ENCODE results near the gene SDC3. TPM values are rescaled to one million over a fixed set of nuclear protein-coding genes. Genes with fewer than 3 reads are reported as not detected.

The SDC3 gene
- total RNA-seq, 6 experiments from 2014 or later: 13.8 to 45.7 (median 16.2) TPM

DNA sequence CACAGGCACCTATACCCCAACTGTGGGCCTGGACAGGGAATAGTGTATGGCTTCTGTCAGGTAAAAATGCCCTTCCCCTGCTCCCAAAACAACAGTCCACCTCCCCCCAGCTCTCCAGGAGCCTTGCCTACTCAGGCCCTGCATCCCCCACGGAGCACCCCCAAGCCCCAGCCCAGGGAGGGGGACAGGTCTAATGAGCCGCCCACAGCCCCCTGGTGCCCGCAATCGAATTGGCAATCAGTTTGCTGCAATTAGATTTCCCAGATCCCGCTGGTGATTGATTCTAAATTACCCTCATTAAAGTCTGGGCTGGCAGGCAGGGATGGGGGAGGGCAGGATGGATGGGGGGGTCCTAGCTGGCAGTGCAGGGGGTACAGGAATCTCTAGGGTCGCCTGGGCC, 8.1 kb downstream of the SDC3 start:
- TF ChIP-seq, protein P1, sequence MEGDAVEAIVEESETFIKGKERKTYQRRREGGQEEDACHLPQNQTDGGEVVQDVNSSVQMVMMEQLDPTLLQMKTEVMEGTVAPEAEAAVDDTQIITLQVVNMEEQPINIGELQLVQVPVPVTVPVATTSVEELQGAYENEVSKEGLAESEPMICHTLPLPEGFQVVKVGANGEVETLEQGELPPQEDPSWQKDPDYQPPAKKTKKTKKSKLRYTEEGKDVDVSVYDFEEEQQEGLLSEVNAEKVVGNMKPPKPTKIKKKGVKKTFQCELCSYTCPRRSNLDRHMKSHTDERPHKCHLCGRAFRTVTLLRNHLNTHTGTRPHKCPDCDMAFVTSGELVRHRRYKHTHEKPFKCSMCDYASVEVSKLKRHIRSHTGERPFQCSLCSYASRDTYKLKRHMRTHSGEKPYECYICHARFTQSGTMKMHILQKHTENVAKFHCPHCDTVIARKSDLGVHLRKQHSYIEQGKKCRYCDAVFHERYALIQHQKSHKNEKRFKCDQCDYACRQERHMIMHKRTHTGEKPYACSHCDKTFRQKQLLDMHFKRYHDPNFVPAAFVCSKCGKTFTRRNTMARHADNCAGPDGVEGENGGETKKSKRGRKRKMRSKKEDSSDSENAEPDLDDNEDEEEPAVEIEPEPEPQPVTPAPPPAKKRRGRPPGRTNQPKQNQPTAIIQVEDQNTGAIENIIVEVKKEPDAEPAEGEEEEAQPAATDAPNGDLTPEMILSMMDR (IDR thresholded peaks at IDR 0.05): no peak
- no peak for TF ChIP-seq POLR2A (IDR thresholded peaks at IDR 0.05)
- Histone ChIP-seq H3K9me3 (no peaks in the 10 kb centered on the region), H3K4me3 (no peak overlapping the region), H3K36me3 (no peaks in the 10 kb centered on the region), H3K27me3 (no peaks in the 10 kb centered on the region), H3K27ac (no peak overlapping the region), H3K4me1 (no peaks in the 10 kb centered on the region)
- intact Hi-C loops (cut with DNase I): no loop called here
- peak in 1 of 3 donors; percentile 39 for DNase-seq
- WGBS (ENCODE audit: insufficient coverage, low coverage, low lambda C conversion rate, missing lambda C conversion rate): 63% methylated on average over 2 of the region's 6 CpGs
- ATAC-seq: no peak

DNA sequence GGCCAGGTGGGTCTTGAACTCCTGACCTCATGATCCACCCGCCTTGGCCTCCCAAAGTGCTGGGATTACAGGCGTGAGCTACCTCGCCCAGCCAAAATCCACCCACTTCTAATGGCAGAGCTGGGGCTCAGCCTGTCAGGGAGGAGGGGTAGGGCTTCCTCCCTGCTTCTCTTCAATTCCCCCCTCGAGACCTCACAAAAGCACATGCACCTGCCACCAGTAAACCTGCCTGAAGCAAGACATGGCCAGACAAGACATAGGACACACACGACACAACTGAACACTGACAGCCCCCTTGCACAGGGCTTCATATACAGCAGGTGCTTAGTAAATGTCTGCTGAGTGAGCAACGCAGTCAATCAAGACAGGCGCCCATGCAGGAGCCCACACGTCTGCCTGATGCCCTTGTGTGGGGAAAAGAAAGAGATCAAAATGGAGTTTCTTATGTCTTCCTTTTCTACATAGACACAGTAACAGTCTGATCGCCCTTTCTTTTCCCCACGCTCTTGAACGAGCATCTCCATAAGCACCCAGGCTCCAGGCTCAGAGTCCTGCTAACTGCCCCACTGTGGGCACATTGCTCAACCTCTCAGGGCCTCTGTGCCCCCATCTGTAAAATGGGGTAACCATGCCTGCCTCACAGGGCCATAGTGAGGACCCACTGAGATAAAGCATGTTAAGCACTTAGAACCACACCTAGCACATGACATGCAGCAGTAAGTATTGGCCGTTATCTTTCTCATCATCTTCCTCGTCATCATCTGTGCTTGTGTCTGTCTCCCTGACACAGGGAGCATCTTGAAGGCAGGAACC, 8.8 kb downstream of the SDC3 start:
- H3K4me3 ChIP-seq: no peak overlapping the region
- DNase-seq (peak in 1 of 3 donors; percentile 25), ATAC-seq (no peak)
- intact Hi-C loops (cut with DNase I): no loop called here
- no peaks in the 10 kb centered on the region for H3K36me3 ChIP-seq
- no peaks in the 10 kb centered on the region for H3K4me1 ChIP-seq
- no peaks in the 10 kb centered on the region for H3K9me3 ChIP-seq
- WGBS (ENCODE audit: insufficient coverage, low coverage, low lambda C conversion rate, missing lambda C conversion rate): 60% methylated on average over 5 of the region's 13 CpGs
- no peak overlapping the region for H3K27ac ChIP-seq
- H3K27me3 ChIP-seq: no peaks in the 10 kb centered on the region
- TF ChIP-seq, protein P1 (IDR thresholded peaks at IDR 0.05): no peak
- no peak for TF ChIP-seq POLR2A (IDR thresholded peaks at IDR 0.05)

DNA sequence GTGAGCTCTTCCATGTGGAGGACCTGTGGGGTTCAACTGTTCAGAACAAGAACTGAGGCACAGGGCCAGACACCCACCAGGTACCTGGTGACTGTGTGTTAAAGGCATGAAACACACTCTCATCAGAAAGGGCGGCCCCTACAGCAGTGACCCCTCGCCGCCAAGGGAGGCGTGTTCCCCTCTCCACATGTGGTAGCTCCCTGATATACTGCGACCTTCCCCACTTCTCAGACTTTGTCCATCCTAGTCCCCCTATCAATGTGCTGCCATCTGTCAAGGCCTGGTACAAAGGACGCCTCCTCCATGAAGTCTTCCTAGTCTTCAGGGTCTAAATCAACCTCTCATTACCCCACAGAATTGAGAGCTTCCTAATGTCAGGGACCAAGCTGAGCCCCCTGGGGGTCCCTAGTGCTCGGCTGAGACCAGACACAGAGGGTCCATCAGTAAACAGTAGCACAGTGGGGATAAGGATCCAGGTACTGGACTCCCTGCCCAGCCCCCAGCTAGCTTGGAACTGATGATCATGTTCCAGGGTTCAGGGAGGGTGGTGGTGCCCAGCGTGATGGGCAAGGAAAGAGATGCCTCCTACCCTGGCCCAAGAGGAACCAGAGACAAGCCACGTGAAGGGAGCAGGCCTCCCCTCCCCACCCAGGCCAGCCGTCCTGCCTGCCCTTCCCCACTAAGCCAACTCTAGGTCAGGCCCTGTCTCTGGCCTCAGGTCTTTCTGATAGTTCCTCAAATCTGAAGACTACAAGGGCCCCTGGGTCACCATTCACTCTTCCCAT, 10.3 kb downstream of the SDC3 start:
- H3K9me3 ChIP-seq: no peaks in the 10 kb centered on the region
- intact Hi-C loops (cut with DNase I): no loop called here
- DNase-seq (peak in 1 of 3 donors; percentile 55), ATAC-seq (peak in 3 of 4 donors; percentile 8 to 42 (median 19))
- no peak for TF ChIP-seq POLR2A (IDR thresholded peaks at IDR 0.05)
- TF ChIP-seq, protein P1 (IDR thresholded peaks at IDR 0.05): no peak
- no peaks in the 10 kb centered on the region for H3K36me3 ChIP-seq
- 80% methylated on average over 1 of the region's 10 CpGs for WGBS (ENCODE audit: insufficient coverage, low coverage, low lambda C conversion rate, missing lambda C conversion rate)
- H3K4me3 ChIP-seq: no peak overlapping the region
- H3K4me1 ChIP-seq: no peaks in the 10 kb centered on the region
- no peak overlapping the region for H3K27ac ChIP-seq
- H3K27me3 ChIP-seq: no peaks in the 10 kb centered on the region

DNA sequence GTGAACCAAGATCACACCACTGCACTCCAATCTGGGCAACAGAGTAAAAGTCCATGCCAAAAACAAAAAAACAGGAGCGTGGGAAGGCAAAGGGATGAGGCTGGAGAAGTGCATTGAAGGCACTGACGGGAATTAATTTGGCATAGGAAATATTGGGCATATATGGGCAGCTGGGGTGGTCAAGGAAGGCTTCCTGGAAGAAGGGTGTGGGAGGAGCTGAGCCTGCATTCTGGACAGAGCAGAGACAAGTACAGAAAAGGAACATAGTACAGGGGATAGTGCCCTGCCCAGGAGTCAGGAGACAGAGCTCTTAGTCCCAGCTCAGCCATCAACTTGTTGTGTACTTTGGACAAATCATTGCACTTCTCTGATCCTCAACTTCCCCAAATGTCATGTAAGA, 11.7 kb downstream of the SDC3 start:
- H3K9me3 ChIP-seq: no peaks in the 10 kb centered on the region
- no peaks in the 10 kb centered on the region for H3K4me1 ChIP-seq
- WGBS (ENCODE audit: insufficient coverage, low coverage, low lambda C conversion rate, missing lambda C conversion rate): 69% methylated on average over 2 of the region's 2 CpGs
- no peaks in the 10 kb centered on the region for H3K27me3 ChIP-seq
- H3K36me3 ChIP-seq: no peaks in the 10 kb centered on the region
- no peak overlapping the region for H3K4me3 ChIP-seq
- TF ChIP-seq, protein P1 (IDR thresholded peaks at IDR 0.05): no peak
- no peak for TF ChIP-seq POLR2A (IDR thresholded peaks at IDR 0.05)
- ATAC-seq (peak in 1 of 4 donors; percentile 6), DNase-seq (no peak)
- no peak overlapping the region for H3K27ac ChIP-seq
- intact Hi-C loops (cut with DNase I): no loop called here

Data from right lobe of liver (tissue), 6 donors.